Mesothelial cell of epicardium (in vitro differentiated cells): ENCODE data around the gene C16orf86. TPM values are rescaled to one million over a fixed set of nuclear protein-coding genes. Genes with fewer than 3 reads are reported as not detected.

ENCODE experiments used
- DNase-seq, 2 experiments: peaks; one replicate each; pipeline ENCODE4 v3.0.0; 2021; ENCODE audit warnings: low spot score in 2 of 2; ENCODE audit not compliant: unreplicated experiment in 2 of 2
- H3K27ac Mint-ChIP-seq: 2 replicates; pipeline ENCODE4 v1.8.0; 2021; ENCODE audit warnings: mixed read lengths
- H3K27me3 Mint-ChIP-seq: 2 replicates; pipeline ENCODE4 v1.8.0; 2021; ENCODE audit warnings: low read depth, mixed read lengths
- H3K36me3 Mint-ChIP-seq: 2 replicates; pipeline ENCODE4 v1.8.0; 2021; ENCODE audit warnings: mixed read lengths
- H3K4me1 Mint-ChIP-seq: 2 replicates; pipeline ENCODE4 v1.8.0; 2021; ENCODE audit warnings: mixed read lengths
- H3K4me3 Mint-ChIP-seq: 2 replicates; pipeline ENCODE4 v1.8.0; 2021; ENCODE audit warnings: mild to moderate bottlenecking, moderate library complexity, mixed read lengths
- H3K9me3 Mint-ChIP-seq: 2 replicates; pipeline ENCODE4 v1.8.0; 2021; ENCODE audit warnings: mixed read lengths
- total RNA-seq: library from RNA; stranded (reverse); gene quantifications from 3 replicates; pipeline ENCODE4 v1.2.1, GENCODE V29; 2021
- TF ChIP-seq, protein P1 (sequence below): fragments of 200-600 bp; sonication (generic); IDR thresholded peaks from one replicate; pipeline ENCODE4 v1.5.0; 2021; ENCODE audit warnings: antibody characterized with exemption; ENCODE audit not compliant: unreplicated experiment

Gene C16orf86
- total RNA-seq, 1 donor from 2014 or later = 1.8 TPM

DNA sequence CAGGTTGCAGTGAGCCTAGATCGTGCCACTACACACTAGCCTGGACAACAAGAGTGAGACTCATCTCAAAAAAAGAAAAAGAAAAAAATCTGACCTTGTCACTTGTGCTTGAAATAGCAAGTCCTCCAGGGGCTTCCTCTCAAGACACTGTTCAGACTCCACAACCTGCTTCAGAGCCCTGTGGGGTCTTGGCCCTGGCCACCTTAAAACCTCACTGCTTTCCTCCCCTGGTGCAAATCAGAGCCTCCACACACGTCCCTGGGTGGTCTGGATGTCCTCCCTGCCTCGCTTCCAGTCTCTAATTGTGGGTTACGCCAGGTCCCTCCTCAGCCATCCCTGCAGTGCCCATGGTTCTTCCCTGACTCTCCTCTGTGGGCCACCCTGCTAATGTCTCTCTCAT lies 11.3 kb upstream of the C16orf86 start:
- TF ChIP-seq, protein P1, sequence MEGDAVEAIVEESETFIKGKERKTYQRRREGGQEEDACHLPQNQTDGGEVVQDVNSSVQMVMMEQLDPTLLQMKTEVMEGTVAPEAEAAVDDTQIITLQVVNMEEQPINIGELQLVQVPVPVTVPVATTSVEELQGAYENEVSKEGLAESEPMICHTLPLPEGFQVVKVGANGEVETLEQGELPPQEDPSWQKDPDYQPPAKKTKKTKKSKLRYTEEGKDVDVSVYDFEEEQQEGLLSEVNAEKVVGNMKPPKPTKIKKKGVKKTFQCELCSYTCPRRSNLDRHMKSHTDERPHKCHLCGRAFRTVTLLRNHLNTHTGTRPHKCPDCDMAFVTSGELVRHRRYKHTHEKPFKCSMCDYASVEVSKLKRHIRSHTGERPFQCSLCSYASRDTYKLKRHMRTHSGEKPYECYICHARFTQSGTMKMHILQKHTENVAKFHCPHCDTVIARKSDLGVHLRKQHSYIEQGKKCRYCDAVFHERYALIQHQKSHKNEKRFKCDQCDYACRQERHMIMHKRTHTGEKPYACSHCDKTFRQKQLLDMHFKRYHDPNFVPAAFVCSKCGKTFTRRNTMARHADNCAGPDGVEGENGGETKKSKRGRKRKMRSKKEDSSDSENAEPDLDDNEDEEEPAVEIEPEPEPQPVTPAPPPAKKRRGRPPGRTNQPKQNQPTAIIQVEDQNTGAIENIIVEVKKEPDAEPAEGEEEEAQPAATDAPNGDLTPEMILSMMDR = no peak
- no peak overlapping the region for H3K4me3 Mint-ChIP-seq
- H3K27me3 Mint-ChIP-seq = peaks cover 44% of the 10 kb centered on the region
- H3K27ac Mint-ChIP-seq = no peak overlapping the region
- H3K4me1 Mint-ChIP-seq = peaks cover 15% of the 10 kb centered on the region
- no peaks in the 10 kb centered on the region for H3K36me3 Mint-ChIP-seq
- no peaks in the 10 kb centered on the region for H3K9me3 Mint-ChIP-seq
- DNase-seq = no peak

DNA sequence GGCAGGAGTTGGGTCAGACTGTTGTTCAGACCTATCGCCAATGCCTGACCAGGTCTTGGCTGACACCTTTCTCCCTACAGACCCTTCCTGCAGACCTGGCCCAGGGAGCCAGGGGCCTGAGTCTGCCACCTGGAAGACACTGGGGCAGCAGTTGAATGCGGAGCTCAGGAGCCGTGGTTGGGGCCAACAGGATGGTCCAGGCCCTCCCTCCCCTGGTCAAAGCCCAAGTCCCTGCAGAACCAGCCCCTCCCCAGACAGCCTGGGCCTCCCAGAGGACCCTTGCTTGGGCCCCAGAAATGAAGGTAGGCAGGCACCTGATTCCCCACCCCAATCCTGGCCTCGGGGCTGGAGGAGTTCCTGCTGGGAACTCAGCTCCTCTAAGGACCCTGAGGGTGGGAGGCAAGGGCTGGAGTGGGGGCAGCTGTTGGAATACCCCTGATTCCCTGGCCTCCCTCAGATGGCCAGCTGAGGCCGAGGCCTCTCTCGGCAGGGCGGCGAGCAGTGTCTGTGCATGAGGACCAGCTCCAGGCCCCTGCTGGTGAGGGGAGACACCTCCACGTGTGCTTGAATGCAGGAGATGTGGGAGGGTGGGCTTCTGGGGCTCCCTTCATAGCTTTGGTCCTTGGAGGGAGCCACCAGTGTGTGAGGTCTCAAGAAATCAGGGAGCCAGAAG lies 10.1 kb upstream of the C16orf86 start:
- Mint-ChIP-seq H3K27me3 (peaks cover 34% of the 10 kb centered on the region), H3K4me1 (peaks cover 20% of the 10 kb centered on the region), H3K36me3 (no peaks in the 10 kb centered on the region), H3K4me3 (no peak overlapping the region), H3K9me3 (no peaks in the 10 kb centered on the region), H3K27ac (no peak overlapping the region)
- no peak for DNase-seq
- TF ChIP-seq, protein P1 = no peak

DNA sequence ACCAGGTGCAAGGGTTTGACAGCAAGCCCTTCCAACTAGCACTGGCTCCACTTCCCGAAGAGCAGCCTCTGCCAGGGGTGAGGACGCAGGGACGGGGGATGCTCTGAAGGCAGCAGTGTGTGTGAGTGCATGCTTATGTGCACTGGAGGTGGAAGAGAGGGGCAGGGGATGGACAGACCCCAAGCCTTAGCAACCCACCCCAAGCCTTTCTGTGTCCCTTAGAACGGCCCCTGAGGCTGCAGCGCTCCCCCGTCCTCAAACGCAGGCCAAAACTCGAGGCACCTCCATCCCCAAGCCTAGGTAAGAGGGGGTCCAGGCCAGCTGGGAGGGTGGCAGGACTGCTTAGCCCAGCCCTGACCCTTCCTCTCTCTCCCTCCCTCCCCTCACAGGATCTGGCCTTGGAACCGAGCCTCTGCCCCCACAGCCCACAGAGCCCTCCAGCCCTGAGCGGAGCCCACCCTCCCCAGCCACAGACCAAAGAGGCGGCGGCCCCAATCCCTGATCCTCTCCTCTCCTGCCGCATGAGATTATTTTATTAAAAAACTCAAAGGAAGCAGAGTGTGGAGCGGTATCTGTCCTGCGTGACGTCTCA lies 9.5 kb upstream of the C16orf86 start:
- H3K27me3 Mint-ChIP-seq = peaks cover 28% of the 10 kb centered on the region
- H3K4me1 Mint-ChIP-seq = peaks cover 19% of the 10 kb centered on the region
- no peaks in the 10 kb centered on the region for H3K9me3 Mint-ChIP-seq
- TF ChIP-seq, protein P1 = no peak
- DNase-seq = no peak
- no peaks in the 10 kb centered on the region for H3K36me3 Mint-ChIP-seq
- no peak overlapping the region for H3K27ac Mint-ChIP-seq
- H3K4me3 Mint-ChIP-seq = no peak overlapping the region

DNA sequence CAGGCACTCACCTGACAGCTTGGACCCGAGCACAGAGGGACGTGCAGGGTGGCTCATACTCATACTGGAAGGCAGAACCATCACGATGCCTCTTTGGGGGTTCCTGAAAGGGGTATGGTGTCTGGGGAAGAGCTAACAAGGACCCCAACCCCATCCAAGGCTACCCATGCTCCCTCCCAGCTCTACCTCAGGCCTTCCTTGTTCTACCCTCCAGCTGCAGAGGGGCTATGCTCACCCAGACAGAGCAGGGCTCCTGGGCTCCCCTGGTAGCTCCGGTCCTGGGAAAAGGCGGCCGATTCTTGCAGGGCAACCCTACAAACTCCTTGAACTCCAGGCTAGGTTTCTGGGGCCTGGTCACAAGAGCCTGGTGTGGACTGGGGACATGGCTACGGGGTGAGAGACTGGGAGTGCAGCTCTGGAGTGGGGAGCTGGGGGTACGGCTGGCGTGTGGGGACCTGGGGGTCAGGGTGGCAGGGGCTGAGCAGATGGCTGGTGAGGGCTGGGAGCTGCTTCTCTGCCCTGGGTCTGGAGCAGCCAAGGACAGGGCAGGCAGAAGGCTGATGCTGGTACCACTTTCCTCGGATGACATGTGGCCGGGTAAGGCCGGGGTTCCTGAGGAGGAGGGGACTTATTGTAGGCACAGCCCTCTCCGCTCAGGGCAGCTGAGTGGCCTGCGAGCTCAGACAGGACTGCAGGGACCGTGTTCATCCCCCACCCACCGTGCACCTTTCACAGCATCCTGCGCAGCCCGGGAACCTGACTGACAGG lies 8.7 kb upstream of the C16orf86 start:
- Mint-ChIP-seq H3K9me3 (no peaks in the 10 kb centered on the region), H3K36me3 (no peaks in the 10 kb centered on the region), H3K4me1 (peaks cover 18% of the 10 kb centered on the region), H3K27ac (no peak overlapping the region), H3K27me3 (peaks cover 24% of the 10 kb centered on the region), H3K4me3 (peak overlapping the region; percentile 93)
- DNase-seq = no peak
- TF ChIP-seq, protein P1 = no peak

DNA sequence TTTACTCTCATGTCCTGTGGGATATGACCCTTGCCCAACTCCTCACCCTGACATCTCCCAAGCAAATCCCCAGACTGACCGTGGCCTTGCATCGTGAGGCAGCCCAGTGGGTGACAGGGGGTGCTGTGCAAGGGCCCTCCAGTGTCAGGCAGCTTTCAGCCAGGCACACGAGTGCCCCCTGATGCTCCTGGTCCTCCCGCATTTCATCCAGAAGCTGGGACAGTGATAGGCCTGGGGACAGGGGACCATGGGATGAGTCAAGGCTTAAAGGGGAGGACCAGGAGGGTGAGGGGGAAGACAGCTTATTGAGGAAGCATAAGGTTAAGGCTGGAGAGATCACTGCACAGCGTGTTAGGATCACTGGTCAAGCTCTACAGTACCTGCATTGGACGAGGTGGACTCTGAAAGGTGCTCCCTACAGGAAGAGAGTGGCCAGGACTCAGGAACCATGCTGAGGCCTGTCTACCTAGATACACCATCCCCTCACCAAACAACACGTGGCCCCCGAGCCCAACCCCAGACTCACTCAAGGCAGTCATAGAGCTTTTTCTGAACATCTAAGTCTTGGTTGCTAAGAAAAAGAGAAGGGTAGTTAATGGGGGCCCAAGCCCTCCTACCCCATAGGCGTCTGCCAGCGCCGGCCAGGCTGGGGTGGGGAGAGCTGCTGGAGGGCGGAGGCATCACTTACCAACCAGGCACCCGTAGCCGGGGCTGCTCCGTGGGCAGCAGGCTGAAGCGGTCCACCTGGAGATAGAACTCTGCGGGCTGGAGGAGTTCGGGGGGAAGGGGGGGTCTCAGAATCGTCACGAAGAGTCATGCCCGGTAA lies 7.6 kb upstream of the C16orf86 start:
- no peak overlapping the region for H3K27ac Mint-ChIP-seq
- H3K4me3 Mint-ChIP-seq = peak overlapping the region; percentile 93
- TF ChIP-seq, protein P1 = no peak
- DNase-seq = no peak
- H3K4me1 Mint-ChIP-seq = peaks cover 16% of the 10 kb centered on the region
- peaks cover 16% of the 10 kb centered on the region for H3K27me3 Mint-ChIP-seq
- no peaks in the 10 kb centered on the region for H3K9me3 Mint-ChIP-seq
- peaks cover under 1% of the 10 kb centered on the region for H3K36me3 Mint-ChIP-seq
